ENCODE results near the gene URB2. TPM values are rescaled to one million over a fixed set of nuclear protein-coding genes. Genes with fewer than 3 reads are reported as not detected.

Gene URB2
- total and polyA plus RNA-seq, 10 of the 15 experiments (the other 5 are each of a cell fraction or from before 2014, with no cell fraction given) = 2.7 to 24.0 (median 16.9) TPM

DNA sequence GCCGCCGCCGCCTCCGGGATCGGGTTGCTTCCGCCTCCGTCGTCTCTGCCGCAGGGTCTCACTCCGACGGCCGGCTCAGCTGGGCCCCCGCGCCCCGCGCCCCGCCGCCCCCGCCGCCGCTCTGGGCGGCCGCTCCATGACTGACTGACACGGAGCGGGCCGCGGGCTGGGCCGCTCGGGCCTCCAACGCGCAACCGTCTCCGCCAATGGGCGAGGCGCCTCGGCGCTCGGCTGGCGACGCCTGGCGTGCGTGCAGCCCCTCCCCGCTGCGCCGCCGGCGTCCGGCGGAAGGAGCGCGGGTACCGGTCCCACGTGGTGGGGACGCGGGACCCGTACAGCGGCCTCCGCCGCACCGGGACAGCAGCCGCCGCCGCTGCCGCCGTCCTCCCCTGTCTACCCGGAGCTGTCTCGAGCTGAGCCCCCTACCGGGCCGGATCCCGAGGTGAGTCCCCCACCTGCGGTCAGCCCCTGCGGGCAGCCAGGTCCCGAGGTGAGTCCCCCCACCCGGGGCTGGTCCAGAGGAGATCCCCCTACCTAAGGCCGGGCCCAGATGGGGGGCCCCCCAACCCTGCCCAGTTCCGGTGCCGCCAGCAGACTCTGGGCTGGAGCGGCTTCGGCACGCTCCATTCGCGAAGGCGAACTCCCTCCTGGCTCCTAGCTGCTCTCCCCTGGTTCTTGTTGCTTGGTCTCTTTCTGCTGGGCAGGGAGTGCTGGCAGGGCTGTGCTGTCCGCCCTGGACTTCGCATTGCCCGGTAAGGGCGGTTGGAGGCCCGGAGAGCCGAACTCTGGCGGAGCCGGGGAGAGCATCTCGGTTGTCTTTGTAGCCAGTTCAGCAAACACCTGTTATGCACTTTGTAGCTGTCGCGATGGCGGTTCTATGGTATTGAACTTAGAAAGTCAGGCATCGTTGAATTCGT is at the start of gene URB2, which contains the start of gene TAF5L (continued):
- TF ChIP-seq, protein P1, sequence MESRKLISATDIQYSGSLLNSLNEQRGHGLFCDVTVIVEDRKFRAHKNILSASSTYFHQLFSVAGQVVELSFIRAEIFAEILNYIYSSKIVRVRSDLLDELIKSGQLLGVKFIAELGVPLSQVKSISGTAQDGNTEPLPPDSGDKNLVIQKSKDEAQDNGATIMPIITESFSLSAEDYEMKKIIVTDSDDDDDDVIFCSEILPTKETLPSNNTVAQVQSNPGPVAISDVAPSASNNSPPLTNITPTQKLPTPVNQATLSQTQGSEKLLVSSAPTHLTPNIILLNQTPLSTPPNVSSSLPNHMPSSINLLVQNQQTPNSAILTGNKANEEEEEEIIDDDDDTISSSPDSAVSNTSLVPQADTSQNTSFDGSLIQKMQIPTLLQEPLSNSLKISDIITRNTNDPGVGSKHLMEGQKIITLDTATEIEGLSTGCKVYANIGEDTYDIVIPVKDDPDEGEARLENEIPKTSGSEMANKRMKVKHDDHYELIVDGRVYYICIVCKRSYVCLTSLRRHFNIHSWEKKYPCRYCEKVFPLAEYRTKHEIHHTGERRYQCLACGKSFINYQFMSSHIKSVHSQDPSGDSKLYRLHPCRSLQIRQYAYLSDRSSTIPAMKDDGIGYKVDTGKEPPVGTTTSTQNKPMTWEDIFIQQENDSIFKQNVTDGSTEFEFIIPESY (IDR thresholded peaks at IDR 0.05) = no peak
- TF ChIP-seq POLR2AphosphoS2 (IDR thresholded peaks at IDR 0.05; ENCODE audit: low read depth, low read length) (peak; percentile 47; the same call in 1 of the 2 replicates), NR2C1 (IDR thresholded peaks at IDR 0.05) (peak; percentile 44; the same call in 1 of the 2 replicates)

DNA sequence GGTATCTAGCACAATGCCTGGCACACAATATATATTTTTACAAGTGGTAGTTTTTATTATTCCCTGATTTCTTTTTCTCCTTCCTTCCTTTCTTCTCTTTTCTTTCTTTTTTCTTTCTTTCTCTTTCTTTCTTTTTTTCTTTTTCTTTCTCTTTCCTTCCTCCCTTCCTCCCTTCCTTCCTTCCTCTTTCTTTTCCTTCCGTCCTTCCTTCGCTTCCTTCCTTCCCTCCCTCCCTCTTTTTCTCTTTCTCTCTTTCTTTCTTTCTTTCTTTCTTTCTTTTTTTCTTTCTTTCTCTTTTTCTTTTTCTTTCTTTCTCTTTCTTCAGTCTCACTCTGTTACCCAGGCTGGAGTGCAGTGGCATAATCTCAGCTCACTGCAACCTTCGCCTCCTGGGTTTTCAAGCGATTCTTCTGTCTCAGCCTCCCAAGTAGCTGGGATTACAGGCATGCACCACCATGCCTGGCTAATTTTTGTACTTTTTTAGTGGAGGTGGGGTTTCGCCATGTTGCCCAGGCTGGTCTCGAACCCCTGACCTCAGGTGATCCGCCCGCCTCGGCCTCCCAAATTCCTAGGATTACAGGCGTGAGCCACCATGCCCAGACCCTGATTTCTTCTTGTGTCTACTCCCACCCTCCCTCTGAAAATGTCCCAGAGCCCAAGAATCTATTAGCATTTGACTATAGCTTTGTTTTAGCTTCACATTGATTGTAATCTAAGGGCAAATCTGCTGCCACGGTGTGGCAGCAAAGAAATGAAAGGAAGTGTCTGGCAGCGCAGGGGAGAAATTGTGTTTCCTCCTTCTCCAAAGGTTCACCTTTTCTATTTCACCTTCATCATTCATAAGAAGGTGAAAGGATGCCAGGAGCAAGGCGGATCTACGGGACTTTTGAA is 47.6 kb upstream of the URB2 start:
- POLR2A ChIA-PET = interaction anchor here (0.6 to 1.5 kb wide), 4 partner anchors 10 to 46 kb away, joined by 3 to 4 read pairs (median 4); partner anchors contain the start of gene ABCB10
- H3K4me3 ChIP-seq = peak overlapping the region; percentile 35; the same call in 1 of the 2 replicates
- 0 out of 2 replicates have a peak, but pooled peaks have one; percentile 6 for TF ChIP-seq RAD21 (IDR thresholded peaks at IDR 0.05; ENCODE audit: insufficient read depth, low read depth, low read length)
- TF ChIP-seq, protein P2, sequence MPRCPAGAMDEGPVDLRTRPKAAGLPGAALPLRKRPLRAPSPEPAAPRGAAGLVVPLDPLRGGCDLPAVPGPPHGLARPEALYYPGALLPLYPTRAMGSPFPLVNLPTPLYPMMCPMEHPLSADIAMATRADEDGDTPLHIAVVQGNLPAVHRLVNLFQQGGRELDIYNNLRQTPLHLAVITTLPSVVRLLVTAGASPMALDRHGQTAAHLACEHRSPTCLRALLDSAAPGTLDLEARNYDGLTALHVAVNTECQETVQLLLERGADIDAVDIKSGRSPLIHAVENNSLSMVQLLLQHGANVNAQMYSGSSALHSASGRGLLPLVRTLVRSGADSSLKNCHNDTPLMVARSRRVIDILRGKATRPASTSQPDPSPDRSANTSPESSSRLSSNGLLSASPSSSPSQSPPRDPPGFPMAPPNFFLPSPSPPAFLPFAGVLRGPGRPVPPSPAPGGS (IDR thresholded peaks at IDR 0.05; ENCODE audit: borderline replicate concordance, insufficient read depth, low read depth, low read length, poor library complexity, severe bottlenecking) = no peak
- no peak for TF ChIP-seq POLR2AphosphoS5 (IDR thresholded peaks at IDR 0.05; ENCODE audit: low read length)
- no peak for TF ChIP-seq ETV6 (conservative IDR thresholded peaks at IDR 0.05 in 1 of 2, IDR thresholded peaks at IDR 0.05 in 1 of 2; ENCODE audit: borderline replicate concordance in 1 of 2, low read depth in 1 of 2)
- TF ChIP-seq TBL1XR1 (IDR thresholded peaks at IDR 0.05; ENCODE audit: low read depth, low read length) = no peak
- TF ChIP-seq, protein P3, sequence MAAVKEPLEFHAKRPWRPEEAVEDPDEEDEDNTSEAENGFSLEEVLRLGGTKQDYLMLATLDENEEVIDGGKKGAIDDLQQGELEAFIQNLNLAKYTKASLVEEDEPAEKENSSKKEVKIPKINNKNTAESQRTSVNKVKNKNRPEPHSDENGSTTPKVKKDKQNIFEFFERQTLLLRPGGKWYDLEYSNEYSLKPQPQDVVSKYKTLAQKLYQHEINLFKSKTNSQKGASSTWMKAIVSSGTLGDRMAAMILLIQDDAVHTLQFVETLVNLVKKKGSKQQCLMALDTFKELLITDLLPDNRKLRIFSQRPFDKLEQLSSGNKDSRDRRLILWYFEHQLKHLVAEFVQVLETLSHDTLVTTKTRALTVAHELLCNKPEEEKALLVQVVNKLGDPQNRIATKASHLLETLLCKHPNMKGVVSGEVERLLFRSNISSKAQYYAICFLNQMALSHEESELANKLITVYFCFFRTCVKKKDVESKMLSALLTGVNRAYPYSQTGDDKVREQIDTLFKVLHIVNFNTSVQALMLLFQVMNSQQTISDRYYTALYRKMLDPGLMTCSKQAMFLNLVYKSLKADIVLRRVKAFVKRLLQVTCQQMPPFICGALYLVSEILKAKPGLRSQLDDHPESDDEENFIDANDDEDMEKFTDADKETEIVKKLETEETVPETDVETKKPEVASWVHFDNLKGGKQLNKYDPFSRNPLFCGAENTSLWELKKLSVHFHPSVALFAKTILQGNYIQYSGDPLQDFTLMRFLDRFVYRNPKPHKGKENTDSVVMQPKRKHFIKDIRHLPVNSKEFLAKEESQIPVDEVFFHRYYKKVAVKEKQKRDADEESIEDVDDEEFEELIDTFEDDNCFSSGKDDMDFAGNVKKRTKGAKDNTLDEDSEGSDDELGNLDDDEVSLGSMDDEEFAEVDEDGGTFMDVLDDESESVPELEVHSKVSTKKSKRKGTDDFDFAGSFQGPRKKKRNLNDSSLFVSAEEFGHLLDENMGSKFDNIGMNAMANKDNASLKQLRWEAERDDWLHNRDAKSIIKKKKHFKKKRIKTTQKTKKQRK (IDR thresholded peaks at IDR 0.05; ENCODE audit: low read depth, low read length) = no peak
- TF ChIP-seq YBX1 (IDR thresholded peaks at IDR 0.05) = 0 out of 2 replicates have a peak, but pooled peaks have one; percentile 63

More for the DNA sequence above, 47.6 kb upstream of the URB2 start:
- ChIA-PET SMC1A (ENCODE audit: uncharacterized antibody, unreplicated experiment) (interaction anchor here (1.1 to 2.1 kb wide), 5 partner anchors 14 to 53 kb away, joined by 3 to 5 read pairs (median 4); no protein-coding TSS in a partner anchor), RAD21 (ENCODE audit: unreplicated experiment) (interaction anchor here (0.9 to 2.4 kb wide), 5 partner anchors 20 to 733 kb away, joined by 3 to 20 read pairs (median 3); partner anchors contain the start of gene ABCB10), CTCF (interaction anchor here (1.0 to 2.5 kb wide), 4 partner anchors 14 to 52 kb away, joined by 3 to 8 read pairs (median 4); partner anchors contain the start of gene ABCB10)
- intact Hi-C loops (cut with micrococcal nuclease; ENCODE audit: unreplicated experiment) (no loop called here), in situ Hi-C loops (cut with MboI) (no loop called here)
- Histone ChIP-seq H3K4me2 (ENCODE audit: control insufficient read depth, insufficient read depth) (peak overlapping the region; percentile 82), H4K20me1 (ENCODE audit: control insufficient read depth, insufficient read depth) (no peaks in the 10 kb centered on the region), H3K9me3 (replicated peaks; ENCODE audit: control insufficient read depth, insufficient read depth, low read length) (no peaks in the 10 kb centered on the region), H3K36me3 (ENCODE audit: control insufficient read depth in 2 of 2, insufficient read depth in 2 of 2, low read length in 1 of 2) (no peaks in the 10 kb centered on the region), H3K79me2 (ENCODE audit: control insufficient read depth, insufficient read depth, low read length) (no peaks in the 10 kb centered on the region), H3K4me1 (ENCODE audit: control insufficient read depth, insufficient read depth, low read length) (peaks cover 9% of the 10 kb centered on the region), H2AFZ (ENCODE audit: control insufficient read depth, low read depth, low read length) (peak overlapping the region; percentile 64), H3K27ac (ENCODE audit: control insufficient read depth, insufficient read depth) (no peak overlapping the region), H3K27me3 (replicated peaks in 1 of 2; ENCODE audit: control insufficient read depth in 2 of 2, insufficient read depth in 2 of 2, low read length in 1 of 2) (no peaks in the 10 kb centered on the region; a peak in 1 of 4 replicates), H3K9ac (ENCODE audit: control insufficient read depth, insufficient read depth, low read length) (peak overlapping the region; percentile 29; the same call in 1 of the 2 replicates)
- FAIRE-seq (no peak), ATAC-seq (peak; percentile 53), DNase-seq (ENCODE audit: low read depth, low spot score) (no peak)
- 59% methylated on average over 14 of the region's 14 CpGs for WGBS (ENCODE audit: insufficient coverage, insufficient replicate concordance, low lambda C conversion rate, missing lambda C conversion rate)
- no TSS peak for BruUV-seq (replicated peaks)

Data from GM12878 (cell line).